Stimulated activated CD8-positive, alpha-beta memory T cell treated with anti-CD3 and anti-CD28 coated beads, Interleukin-2, amount 100 ng/mL, for 48 hours (primary cell): Measurements from ENCODE around the gene ACAT2.
"Not testable (repeated sequence)": the region's sequence is repeated elsewhere in the genome, so short reads cannot be mapped to it uniquely, and the experiment has no call there.

Experiments used
- DNase-seq, 2 donors: peaks; one replicate each; pipeline ENCODE4 v3.0.0-alpha.2; 2020; ENCODE audit warnings: low read depth in 2 of 2

The ACAT2 gene

GRCh38 chr6:159761873-159762680 is at the start of gene ACAT2:
Gene ACAT2, plus strand, starts transcription at chr6:159762045. Its CDS starts 43 bp downstream, at chr6:159762088.
- peak; percentile 85 to 87 for DNase-seq

- not testable (repeated sequence) for DNase-seq
Measured at GRCh38 chr6:159712389-159712788, 49.5 kb upstream of the ACAT2 start.

GRCh38 chr6:159713984-159714383 is 47.9 kb upstream of the ACAT2 start:
- DNase-seq = no peak

- no peak for DNase-seq
Measured at GRCh38 chr6:159714404-159714803, 47.4 kb upstream of the ACAT2 start.

- no peak for DNase-seq
Measured at GRCh38 chr6:159715166-159715565, 46.7 kb upstream of the ACAT2 start.

- no peak for DNase-seq
Measured at GRCh38 chr6:159715605-159716004, 46.2 kb upstream of the ACAT2 start.

- no peak for DNase-seq
Measured at GRCh38 chr6:159716247-159717096, 45.4 kb upstream of the ACAT2 start.

GRCh38 chr6:159718634-159719033 is 43.2 kb upstream of the ACAT2 start:
- no peak for DNase-seq

- no peak for DNase-seq
Measured at GRCh38 chr6:159719287-159719686, 42.6 kb upstream of the ACAT2 start.

- no peak for DNase-seq
Measured at GRCh38 chr6:159720708-159721107, 41.1 kb upstream of the ACAT2 start.

- DNase-seq = not testable (repeated sequence)
Measured at GRCh38 chr6:159721981-159722380, 39.9 kb upstream of the ACAT2 start.

- DNase-seq = no peak
Measured at GRCh38 chr6:159722655-159723054, 39.2 kb upstream of the ACAT2 start.

GRCh38 chr6:159723259-159723658 is 38.6 kb upstream of the ACAT2 start:
- no peak for DNase-seq

- no peak for DNase-seq
Measured at GRCh38 chr6:159724778-159725177, 37.1 kb upstream of the ACAT2 start.

GRCh38 chr6:159725208-159725607 is 36.6 kb upstream of the ACAT2 start:
- DNase-seq = not testable (repeated sequence)

GRCh38 chr6:159726255-159726917 is 35.5 kb upstream of the ACAT2 start:
- no peak for DNase-seq

- DNase-seq = peak; percentile 92 to 94
Measured at GRCh38 chr6:159726918-159727716, 34.7 kb upstream of the ACAT2 start, which contains the start of gene WTAP. Gene WTAP, plus strand, starts transcription at chr6:159727506. Its CDS starts 8,760 bp downstream, at chr6:159736266.

- peak in 1 of 2 donors; percentile 24 for DNase-seq
Measured at GRCh38 chr6:159727717-159728445, 34.0 kb upstream of the ACAT2 start.

- DNase-seq = no peak
Measured at GRCh38 chr6:159728531-159728964, 33.3 kb upstream of the ACAT2 start.

GRCh38 chr6:159729598-159730331 is 32.1 kb upstream of the ACAT2 start:
- no peak for DNase-seq
